ENCODE measurements around the gene NCKAP5. TPM values are rescaled to one million over a fixed set of nuclear protein-coding genes. Genes with fewer than 3 reads are reported as not detected.
A peak's percentile ranks its signal among the peaks of the same experiment; 100 is the strongest.

NCKAP5 gene
- total RNA-seq, 1 donor from 2014 or later = 7.9 TPM

GRCh38 chr2:133425612-133426011 lies 142.7 kb downstream of the NCKAP5 start:
- DNase-seq (ENCODE audit: low spot score) = no peak

- DNase-seq (ENCODE audit: low spot score) = no peak
Observed at GRCh38 chr2:133424876-133425275, 143.4 kb downstream of the NCKAP5 start.

- peak; percentile 36 for DNase-seq (ENCODE audit: low spot score)
Observed at GRCh38 chr2:133422931-133423351, 145.3 kb downstream of the NCKAP5 start.

GRCh38 chr2:133421516-133422324 lies 146.5 kb downstream of the NCKAP5 start:
- peak; percentile 74 for DNase-seq (ENCODE audit: low spot score)

- no peak for DNase-seq (ENCODE audit: low spot score)
Observed at GRCh38 chr2:133420788-133421187, 147.5 kb downstream of the NCKAP5 start.

- DNase-seq (ENCODE audit: low spot score) = no peak
Observed at GRCh38 chr2:133418671-133419070, 149.6 kb downstream of the NCKAP5 start.

GRCh38 chr2:133418021-133418420 lies 150.2 kb downstream of the NCKAP5 start:
- DNase-seq (ENCODE audit: low spot score) = no peak

GRCh38 chr2:133417415-133417814 lies 150.8 kb downstream of the NCKAP5 start:
- DNase-seq (ENCODE audit: low spot score) = no peak

GRCh38 chr2:133416736-133417135 lies 151.5 kb downstream of the NCKAP5 start:
- peak; percentile 73 for DNase-seq (ENCODE audit: low spot score)

GRCh38 chr2:133416146-133416545 lies 152.1 kb downstream of the NCKAP5 start:
- DNase-seq (ENCODE audit: low spot score) = peak; percentile 18

GRCh38 chr2:133415210-133415876 lies 152.9 kb downstream of the NCKAP5 start:
- no peak for DNase-seq (ENCODE audit: low spot score)

GRCh38 chr2:133414486-133415209 lies 153.6 kb downstream of the NCKAP5 start:
- DNase-seq (ENCODE audit: low spot score) = no peak

- DNase-seq (ENCODE audit: low spot score) = no peak
Observed at GRCh38 chr2:133413863-133414262, 154.4 kb downstream of the NCKAP5 start.

- DNase-seq (ENCODE audit: low spot score) = no peak
Observed at GRCh38 chr2:133412694-133413093, 155.6 kb downstream of the NCKAP5 start.

GRCh38 chr2:133411857-133412256 lies 156.4 kb downstream of the NCKAP5 start:
- DNase-seq (ENCODE audit: low spot score) = no peak

- no peak for DNase-seq (ENCODE audit: low spot score)
Observed at GRCh38 chr2:133411101-133411500, 157.2 kb downstream of the NCKAP5 start.

GRCh38 chr2:133409581-133410285 lies 158.5 kb downstream of the NCKAP5 start:
- no peak for DNase-seq (ENCODE audit: low spot score)

- DNase-seq (ENCODE audit: low spot score) = no peak
Observed at GRCh38 chr2:133408671-133409070, 159.6 kb downstream of the NCKAP5 start.

GRCh38 chr2:133407341-133407740 lies 160.9 kb downstream of the NCKAP5 start:
- DNase-seq (ENCODE audit: low spot score) = no peak

GRCh38 chr2:133405252-133405651 lies 163.0 kb downstream of the NCKAP5 start:
- no peak for DNase-seq (ENCODE audit: low spot score)

GRCh38 chr2:133400411-133400810 lies 167.9 kb downstream of the NCKAP5 start:
- DNase-seq (ENCODE audit: low spot score) = no peak

- no peak for DNase-seq (ENCODE audit: low spot score)
Observed at GRCh38 chr2:133393895-133394294, 174.4 kb downstream of the NCKAP5 start.

All from umbilical cord (tissue), 2 donors.